NCI-H2196 (cell line): ENCODE results near the gene GNB1L.

Source experiments
- DNase-seq: peaks from one replicate; lab custom pipeline; 2025; ENCODE audit not compliant: unreplicated experiment; lab: John Stamatoyannopoulos, UW

The GNB1L gene

DNA sequence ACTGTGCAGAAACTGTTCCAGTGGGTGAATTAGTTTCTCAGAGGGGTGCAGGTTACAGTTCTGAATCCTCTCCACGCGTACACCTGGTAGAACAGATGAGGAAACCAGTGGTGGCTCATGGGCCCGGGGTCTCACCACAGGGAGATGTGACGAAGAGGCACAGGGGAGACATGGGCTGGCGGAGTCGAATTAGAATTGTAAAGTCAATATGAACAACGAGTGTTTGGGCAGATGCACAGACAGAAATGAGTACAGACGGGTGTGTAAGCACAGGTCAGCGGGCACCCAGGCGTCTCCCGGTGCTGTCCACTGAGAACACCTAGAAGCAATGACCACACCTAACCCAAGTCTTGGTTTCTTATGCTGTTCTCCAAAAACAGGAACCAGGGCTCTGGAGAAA is 41.8 kb downstream of the GNB1L start:
- no peak for DNase-seq

DNA sequence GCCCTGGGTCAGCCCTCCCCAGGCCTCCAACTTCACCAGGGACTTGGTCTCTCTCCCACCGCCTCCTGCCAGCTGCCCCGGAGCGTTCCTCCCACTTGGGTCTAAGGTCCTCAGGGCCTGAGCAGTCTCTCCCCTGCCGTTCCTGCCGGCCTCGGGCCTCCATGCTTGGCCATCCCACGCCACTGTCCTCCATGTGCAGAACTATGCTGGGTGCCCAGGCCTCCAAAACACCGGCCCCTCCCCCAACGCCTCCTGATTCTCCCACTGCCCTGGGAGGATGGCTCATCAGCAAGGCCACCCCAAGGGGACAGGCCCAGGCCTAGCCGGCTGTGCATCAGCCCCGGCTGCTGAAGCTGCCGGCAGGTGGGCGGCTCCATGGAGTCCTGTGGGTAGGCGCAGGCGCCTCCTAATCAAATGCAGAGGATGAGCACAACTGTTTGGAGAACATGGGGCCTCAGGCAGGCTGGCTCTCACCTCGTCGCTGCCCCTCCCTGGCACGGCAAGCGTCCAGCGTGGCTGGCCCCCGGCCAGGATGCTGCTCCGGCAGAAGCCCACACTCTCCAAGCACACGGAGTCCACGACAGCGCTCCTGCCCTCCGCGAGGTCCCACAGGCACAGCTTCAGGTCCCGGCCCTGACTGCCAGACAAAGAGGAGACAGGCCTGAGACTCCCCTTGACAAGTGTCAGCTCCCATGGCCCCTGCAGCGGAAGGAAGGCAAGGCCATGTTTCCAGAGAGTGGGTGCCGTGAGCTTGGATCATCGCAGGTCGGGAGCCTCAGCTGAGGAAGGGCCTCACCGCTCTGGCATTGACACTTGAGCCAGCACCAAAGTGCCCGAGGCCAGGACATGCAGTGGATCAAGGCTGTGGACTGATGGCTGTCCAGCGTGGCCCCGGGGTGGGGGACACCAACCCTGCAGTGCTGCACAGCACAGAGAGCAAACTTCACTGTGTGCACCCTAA is 42.6 kb downstream of the GNB1L start:
- DNase-seq, result no peak

- no peak for DNase-seq
Observed at GRCh38 chr22:19811211-19811621, 43.5 kb downstream of the GNB1L start.

- DNase-seq, result no peak
Observed at GRCh38 chr22:19810381-19811201, 44.1 kb downstream of the GNB1L start.

DNA sequence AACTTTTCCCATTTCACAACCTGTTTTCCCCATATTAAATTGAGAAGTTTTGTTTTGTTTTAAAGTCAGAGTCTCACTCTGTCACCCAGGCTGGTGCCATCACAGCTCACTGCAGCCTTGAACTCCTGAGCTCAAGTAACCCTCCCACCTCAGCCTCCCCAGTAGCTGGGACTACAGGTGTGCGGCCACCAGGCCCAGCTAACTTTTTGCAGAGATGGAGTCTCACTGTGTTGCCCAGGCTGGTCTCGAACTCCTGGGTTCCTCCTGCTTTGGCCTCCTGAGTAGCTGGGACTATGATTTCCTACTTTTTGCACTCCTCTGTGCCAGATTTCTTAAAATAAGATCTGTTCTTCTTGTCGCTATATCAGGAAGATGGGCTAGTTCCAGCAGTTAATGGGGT is 44.9 kb downstream of the GNB1L start:
- DNase-seq, result no peak

DNA sequence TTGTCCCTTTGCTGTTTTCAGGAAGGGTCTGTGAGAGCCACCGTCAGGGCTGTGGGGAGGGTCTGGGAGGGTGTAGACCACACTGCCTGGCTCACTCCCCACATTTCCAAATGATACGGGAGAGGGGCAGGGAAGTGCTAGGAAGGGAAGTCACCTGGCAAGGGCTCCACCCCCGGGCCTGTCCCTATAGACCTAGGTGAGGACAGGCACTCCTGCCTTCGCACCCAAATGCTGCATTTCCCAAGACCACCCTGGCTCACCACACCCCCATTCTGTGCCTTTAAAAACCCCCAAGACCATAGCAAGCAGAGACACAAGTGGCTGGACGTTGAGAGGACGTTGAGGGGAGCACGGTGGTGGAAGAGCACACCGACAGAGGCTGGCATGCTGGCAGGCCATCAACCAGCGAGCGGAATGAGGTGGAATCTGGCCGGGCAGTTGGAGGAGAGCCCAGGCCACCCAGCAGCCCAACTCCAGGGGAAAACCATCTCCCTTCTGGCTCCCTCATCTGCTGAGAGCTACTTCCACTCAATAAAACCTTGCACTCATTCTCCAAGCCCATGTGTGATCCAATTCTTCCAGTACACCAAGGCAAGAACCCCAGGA is 45.7 kb downstream of the GNB1L start:
- DNase-seq, result no peak

- no peak for DNase-seq
Observed at GRCh38 chr22:19807914-19808872, 46.5 kb downstream of the GNB1L start.

DNA sequence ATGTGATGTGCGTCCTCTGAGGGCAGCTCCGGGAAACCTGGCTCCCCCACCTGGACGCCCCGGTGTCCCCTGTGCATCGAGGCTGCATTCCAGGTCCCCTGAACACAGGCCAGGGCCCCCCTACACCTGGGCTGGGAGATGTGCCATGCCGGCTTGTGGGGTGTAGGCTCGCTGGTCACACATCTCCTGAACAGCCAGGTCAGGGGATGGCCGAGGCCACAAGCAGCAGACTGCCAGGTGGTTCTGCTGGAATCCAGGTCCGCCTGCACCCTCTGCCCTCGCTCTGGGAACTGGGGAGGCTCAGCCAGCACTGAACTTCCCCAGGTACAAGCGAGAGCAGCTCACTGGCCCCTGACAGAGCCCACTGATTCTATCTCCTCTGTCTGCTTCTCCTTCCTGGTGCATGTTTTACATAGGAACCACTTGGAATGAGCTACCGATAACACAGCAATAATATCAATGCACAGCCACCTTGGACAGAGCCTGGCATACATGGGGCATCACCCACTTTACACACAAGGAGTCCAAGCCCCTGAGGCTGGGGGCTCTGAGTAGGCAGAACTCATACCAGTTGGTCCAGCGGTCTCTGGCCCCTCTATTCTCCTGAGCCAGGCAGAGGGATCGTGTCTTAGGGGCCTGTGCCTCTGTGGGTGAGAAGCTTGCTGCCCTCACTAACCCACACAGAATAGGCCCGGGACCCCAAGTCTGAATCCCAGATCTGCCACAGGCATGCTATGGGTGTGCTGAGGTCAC is 47.3 kb downstream of the GNB1L start:
- no peak for DNase-seq

GRCh38 chr22:19806213-19807160 is 48.2 kb downstream of the GNB1L start:
- DNase-seq, result no peak

DNA sequence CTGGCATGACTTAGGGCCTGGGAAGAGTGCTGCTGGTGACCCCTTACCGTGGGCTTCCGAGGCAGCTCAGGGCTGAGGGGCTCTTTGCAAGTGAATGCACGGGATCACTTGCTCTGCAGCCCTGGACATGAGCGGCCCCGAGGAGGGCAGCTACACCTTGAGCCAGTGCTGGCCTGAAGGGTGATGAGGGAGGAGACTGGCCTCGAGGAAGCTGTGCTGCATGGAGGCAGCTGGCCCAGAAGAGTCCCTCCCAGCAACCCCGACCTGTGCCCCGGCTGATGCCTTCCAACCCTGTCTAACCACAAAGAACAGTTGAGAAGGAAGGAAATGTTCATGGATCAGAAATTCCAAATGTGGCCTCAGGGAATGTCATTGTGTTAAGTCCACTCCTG is 48.9 kb downstream of the GNB1L start:
- no peak for DNase-seq

- DNase-seq, result no peak
Observed at GRCh38 chr22:19803736-19804267, 50.9 kb downstream of the GNB1L start.

- no peak for DNase-seq
Observed at GRCh38 chr22:19802894-19803735, 51.6 kb downstream of the GNB1L start.

DNA sequence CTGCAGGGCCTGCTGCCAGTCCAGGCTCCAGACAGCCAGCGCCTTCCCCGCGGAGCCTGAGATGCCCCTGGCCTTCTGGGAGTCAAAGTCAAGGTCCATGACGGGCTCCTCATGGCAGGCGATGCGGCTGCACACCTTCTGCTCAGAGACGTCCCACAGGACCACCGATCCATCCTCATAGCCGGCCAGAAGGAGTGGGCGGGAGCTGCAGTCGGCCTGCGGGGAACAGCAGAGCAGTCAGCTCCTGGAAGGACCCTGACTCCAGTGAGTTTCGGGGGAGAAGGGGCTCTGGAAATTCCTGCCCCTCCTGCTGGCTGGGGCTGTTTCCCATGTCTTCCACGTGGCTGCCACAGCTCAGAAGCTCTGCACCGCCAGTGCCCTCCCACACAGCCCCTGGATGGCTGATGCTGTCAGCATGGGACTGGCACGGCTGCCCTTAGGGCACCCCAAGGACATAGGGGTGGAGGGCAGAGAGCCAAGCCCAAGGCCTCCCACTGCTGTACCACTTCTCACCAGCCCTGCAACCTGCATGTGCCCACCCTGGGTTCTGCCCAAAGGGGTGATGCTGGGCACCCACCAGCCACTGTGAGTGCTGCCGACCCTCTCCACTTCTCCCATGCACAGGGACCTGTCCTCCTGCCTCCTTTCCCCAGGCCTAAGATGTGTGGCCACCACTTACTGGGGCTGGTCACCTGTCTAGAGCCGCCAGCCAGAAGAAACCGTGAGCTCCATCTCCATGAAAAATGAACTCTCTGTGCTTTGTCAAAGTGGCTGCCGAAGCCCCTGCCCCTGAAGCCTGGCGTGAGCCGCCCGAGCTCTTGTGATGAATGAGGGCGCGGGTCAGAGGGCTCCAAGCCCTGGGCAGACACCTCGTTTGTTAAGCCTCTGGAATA is 52.4 kb downstream of the GNB1L start:
- no peak for DNase-seq

GRCh38 chr22:19801340-19802000 is 53.2 kb downstream of the GNB1L start:
- no peak for DNase-seq

GRCh38 chr22:19800761-19801244 is 53.9 kb downstream of the GNB1L start:
- no peak for DNase-seq

DNA sequence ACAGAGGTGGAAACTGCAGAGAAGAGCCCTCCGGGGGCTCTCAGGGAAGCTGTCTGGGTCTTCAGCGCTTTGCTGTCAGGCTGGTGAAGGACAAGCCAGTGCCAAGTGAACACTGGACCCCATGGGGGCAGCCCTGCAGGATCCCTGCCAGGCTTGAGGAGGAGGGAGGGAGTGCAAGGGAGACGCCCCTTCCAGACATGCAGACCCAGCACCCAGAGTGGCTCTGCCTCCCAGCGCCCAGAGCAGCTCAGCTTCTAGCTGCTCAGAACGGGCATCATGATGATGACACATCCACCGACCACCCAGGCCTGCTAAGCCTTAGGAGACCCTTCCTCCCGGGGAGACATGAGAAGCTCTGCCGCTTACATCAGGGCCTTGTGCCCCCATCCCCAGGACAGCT is 54.4 kb downstream of the GNB1L start:
- no peak for DNase-seq
